Astrocyte (in vitro differentiated cells and primary cell): ENCODE measurements around the gene URI1. TPM values are rescaled to one million over a fixed set of nuclear protein-coding genes. Genes with fewer than 3 reads are reported as not detected.

Experiments
- DNase-seq: peaks from one replicate; pipeline ENCODE4 v3.0.0-alpha.2; 2010; ENCODE audit warnings: low read depth
- FAIRE-seq: peaks from 2 replicates; lab custom pipeline; 2011; peaks lifted over from hg19 to GRCh38; lab: Jason Lieb, UNC
- H2AFZ ChIP-seq: 2 replicates; pipeline ENCODE4 v1.6.0; 2012; ENCODE audit warnings: low read depth, low read length, inconsistent platforms
- H3K27ac ChIP-seq: 2 replicates; pipeline ENCODE4 v1.5.1; 2011; ENCODE audit warnings: low read depth, low read length, inconsistent platforms
- H3K27me3 ChIP-seq: 2 replicates; pipeline ENCODE4 v1.6.0; 2011; ENCODE audit warnings: low read length, inconsistent platforms; ENCODE audit not compliant: insufficient read depth
- H3K36me3 ChIP-seq: 2 replicates; pipeline ENCODE4 v1.5.1; 2011; ENCODE audit warnings: low read length, inconsistent platforms; ENCODE audit not compliant: insufficient read depth
- H3K4me1 ChIP-seq: 2 replicates; pipeline ENCODE4 v1.5.1; 2011; ENCODE audit warnings: low read length, inconsistent platforms; ENCODE audit not compliant: insufficient read depth
- H3K4me2 ChIP-seq: 2 replicates; pipeline ENCODE4 v1.6.0; 2012; ENCODE audit warnings: low read length, inconsistent platforms
- H3K4me3 ChIP-seq: 2 replicates; pipeline ENCODE4 v1.5.1; 2011; ENCODE audit warnings: low read depth, mild to moderate bottlenecking, low read length, inconsistent platforms; ENCODE audit not compliant: insufficient read depth
- H3K79me2 ChIP-seq: 2 replicates; pipeline ENCODE4 v1.6.0; 2012; ENCODE audit warnings: mild to moderate bottlenecking, low read length, inconsistent platforms; ENCODE audit not compliant: insufficient read depth
- H3K9ac ChIP-seq: 2 replicates; pipeline ENCODE4 v1.6.0; 2012; ENCODE audit warnings: mild to moderate bottlenecking, low read length, inconsistent platforms
- H3K9me3 ChIP-seq: 2 replicates; pipeline ENCODE4 v1.5.1; 2012; ENCODE audit warnings: low read depth, mild to moderate bottlenecking, low read length, inconsistent platforms; ENCODE audit not compliant: insufficient read depth
- H4K20me1 ChIP-seq: 2 replicates; pipeline ENCODE4 v1.6.0; 2012; ENCODE audit warnings: low read length, inconsistent platforms; ENCODE audit not compliant: insufficient read depth
- H3K27ac Mint-ChIP-seq: one replicate; pipeline ENCODE4 v1.8.0; 2021; ENCODE audit warnings: mild to moderate bottlenecking, mixed read lengths; ENCODE audit not compliant: unreplicated experiment
- H3K27me3 Mint-ChIP-seq: one replicate; pipeline ENCODE4 v1.8.0; 2021; ENCODE audit warnings: low read depth, mixed read lengths; ENCODE audit not compliant: unreplicated experiment
- H3K36me3 Mint-ChIP-seq: one replicate; pipeline ENCODE4 v1.8.0; 2021; ENCODE audit warnings: low read depth, mixed read lengths; ENCODE audit not compliant: unreplicated experiment
- H3K4me1 Mint-ChIP-seq: one replicate; pipeline ENCODE4 v1.8.0; 2021; ENCODE audit warnings: low read depth, mixed read lengths; ENCODE audit not compliant: unreplicated experiment
- H3K4me3 Mint-ChIP-seq: one replicate; pipeline ENCODE4 v1.8.0; 2021; ENCODE audit warnings: mild to moderate bottlenecking, moderate library complexity, mixed read lengths; ENCODE audit not compliant: unreplicated experiment
- H3K9me3 Mint-ChIP-seq: one replicate; pipeline ENCODE4 v1.8.0; 2021; ENCODE audit warnings: mild to moderate bottlenecking, mixed read lengths; ENCODE audit not compliant: unreplicated experiment
- EZH2 ChIP-seq: IDR thresholded peaks from 2 replicates; pipeline ENCODE4 v1.6.1; 2012; ENCODE audit warnings: mild to moderate bottlenecking, low read length, inconsistent platforms; ENCODE audit not compliant: insufficient read depth
- total RNA-seq: library from RNA; stranded (reverse); gene quantifications from 2 replicates; pipeline ENCODE4 v1.2.1, GENCODE V29; 2021
- TF ChIP-seq, protein P1 (sequence below): IDR thresholded peaks from 2 replicates; pipeline ENCODE4 v1.5.1; 2011; ENCODE audit warnings: low read depth, mild to moderate bottlenecking, inconsistent platforms, low read length, moderate library complexity; ENCODE audit not compliant: insufficient read depth

URI1 gene
- total RNA-seq, 1 donor from 2014 or later = 61.4 TPM

DNA sequence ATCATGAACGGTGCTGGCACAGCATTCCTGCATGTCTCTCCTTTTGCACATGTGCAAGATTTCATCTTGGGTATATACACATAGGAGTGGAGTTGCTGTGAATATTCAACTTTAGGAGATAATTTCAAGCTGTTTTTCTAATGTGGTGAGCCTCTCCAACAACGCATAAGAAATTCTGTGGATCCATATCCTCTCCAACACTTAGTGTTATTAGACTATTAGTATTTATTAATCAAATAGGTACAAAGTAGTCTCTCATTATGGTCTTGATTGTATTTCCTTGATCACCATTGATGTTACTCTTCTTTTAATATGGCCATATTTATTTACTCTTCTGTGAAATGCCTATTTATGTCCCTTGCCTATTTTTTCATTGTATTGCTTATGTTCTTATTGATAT, 114.5 kb downstream of the URI1 start:
- H3K4me1 ChIP-seq = no peaks in the 10 kb centered on the region
- TF ChIP-seq, protein P1, sequence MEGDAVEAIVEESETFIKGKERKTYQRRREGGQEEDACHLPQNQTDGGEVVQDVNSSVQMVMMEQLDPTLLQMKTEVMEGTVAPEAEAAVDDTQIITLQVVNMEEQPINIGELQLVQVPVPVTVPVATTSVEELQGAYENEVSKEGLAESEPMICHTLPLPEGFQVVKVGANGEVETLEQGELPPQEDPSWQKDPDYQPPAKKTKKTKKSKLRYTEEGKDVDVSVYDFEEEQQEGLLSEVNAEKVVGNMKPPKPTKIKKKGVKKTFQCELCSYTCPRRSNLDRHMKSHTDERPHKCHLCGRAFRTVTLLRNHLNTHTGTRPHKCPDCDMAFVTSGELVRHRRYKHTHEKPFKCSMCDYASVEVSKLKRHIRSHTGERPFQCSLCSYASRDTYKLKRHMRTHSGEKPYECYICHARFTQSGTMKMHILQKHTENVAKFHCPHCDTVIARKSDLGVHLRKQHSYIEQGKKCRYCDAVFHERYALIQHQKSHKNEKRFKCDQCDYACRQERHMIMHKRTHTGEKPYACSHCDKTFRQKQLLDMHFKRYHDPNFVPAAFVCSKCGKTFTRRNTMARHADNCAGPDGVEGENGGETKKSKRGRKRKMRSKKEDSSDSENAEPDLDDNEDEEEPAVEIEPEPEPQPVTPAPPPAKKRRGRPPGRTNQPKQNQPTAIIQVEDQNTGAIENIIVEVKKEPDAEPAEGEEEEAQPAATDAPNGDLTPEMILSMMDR = no peak
- no peak for TF ChIP-seq EZH2
- no peak overlapping the region for H2AFZ ChIP-seq
- Mint-ChIP-seq H3K36me3 (no peaks in the 10 kb centered on the region), H3K9me3 (peaks cover 1% of the 10 kb centered on the region), H3K27me3 (no peaks in the 10 kb centered on the region), H3K4me1 (no peaks in the 10 kb centered on the region), H3K4me3 (no peak overlapping the region), H3K27ac (no peak overlapping the region)
- no peaks in the 10 kb centered on the region for H3K36me3 ChIP-seq
- H3K27ac ChIP-seq = no peak overlapping the region
- no peak for DNase-seq
- no peak overlapping the region for H3K4me2 ChIP-seq
- H3K4me3 ChIP-seq = no peak overlapping the region
- no peaks in the 10 kb centered on the region for H4K20me1 ChIP-seq
- H3K9ac ChIP-seq = no peak overlapping the region
- FAIRE-seq = no peak
- no peaks in the 10 kb centered on the region for H3K27me3 ChIP-seq
- no peaks in the 10 kb centered on the region for H3K9me3 ChIP-seq
- H3K79me2 ChIP-seq = no peaks in the 10 kb centered on the region

DNA sequence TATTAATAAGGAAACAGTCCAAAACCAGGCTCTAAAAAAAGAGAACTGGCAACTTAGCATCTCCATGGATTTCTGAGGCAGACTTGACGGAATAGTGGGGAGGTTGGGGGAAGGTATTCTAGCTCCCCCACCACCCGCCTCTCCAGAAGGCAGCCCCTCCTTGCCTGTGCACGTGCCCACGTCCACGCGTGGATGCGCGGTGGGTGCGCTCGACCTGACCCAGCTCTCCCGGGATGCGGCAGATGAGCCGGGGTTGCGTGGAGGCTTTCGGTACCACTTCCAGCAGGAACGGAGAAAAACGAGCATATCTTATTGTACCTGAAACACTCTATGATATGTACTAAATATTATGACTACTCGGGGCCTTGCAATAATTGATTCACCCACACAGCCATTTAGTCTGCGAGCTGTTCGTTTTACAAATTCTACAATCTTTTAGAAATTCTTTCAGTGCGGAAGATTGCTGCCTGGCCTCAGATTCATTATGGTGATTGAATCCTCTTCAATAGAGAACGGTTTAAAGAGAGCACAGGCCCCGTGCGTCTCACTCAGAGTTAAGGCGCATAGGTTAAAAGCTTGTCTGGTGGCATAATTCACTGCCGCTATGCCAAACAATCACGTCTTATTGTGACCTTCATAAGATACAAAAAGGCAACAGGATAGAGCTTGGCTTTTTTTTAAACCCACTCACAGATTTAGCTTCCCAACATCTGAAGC, 117.9 kb downstream of the URI1 start:
- Mint-ChIP-seq H3K27me3 (peaks cover 11% of the 10 kb centered on the region), H3K36me3 (no peaks in the 10 kb centered on the region), H3K9me3 (peaks cover 1% of the 10 kb centered on the region), H3K4me1 (no peaks in the 10 kb centered on the region), H3K4me3 (no peak overlapping the region), H3K27ac (no peak overlapping the region)
- Histone ChIP-seq H3K4me1 (no peaks in the 10 kb centered on the region), H3K79me2 (no peaks in the 10 kb centered on the region), H2AFZ (no peak overlapping the region), H3K4me3 (no peak overlapping the region), H3K4me2 (no peak overlapping the region), H3K36me3 (no peaks in the 10 kb centered on the region), H4K20me1 (no peaks in the 10 kb centered on the region), H3K9me3 (no peaks in the 10 kb centered on the region), H3K27me3 (no peaks in the 10 kb centered on the region), H3K9ac (no peak overlapping the region), H3K27ac (no peak overlapping the region)
- DNase-seq (no peak), FAIRE-seq (no peak)
- TF ChIP-seq, protein P1 = no peak
- no peak for TF ChIP-seq EZH2

DNA sequence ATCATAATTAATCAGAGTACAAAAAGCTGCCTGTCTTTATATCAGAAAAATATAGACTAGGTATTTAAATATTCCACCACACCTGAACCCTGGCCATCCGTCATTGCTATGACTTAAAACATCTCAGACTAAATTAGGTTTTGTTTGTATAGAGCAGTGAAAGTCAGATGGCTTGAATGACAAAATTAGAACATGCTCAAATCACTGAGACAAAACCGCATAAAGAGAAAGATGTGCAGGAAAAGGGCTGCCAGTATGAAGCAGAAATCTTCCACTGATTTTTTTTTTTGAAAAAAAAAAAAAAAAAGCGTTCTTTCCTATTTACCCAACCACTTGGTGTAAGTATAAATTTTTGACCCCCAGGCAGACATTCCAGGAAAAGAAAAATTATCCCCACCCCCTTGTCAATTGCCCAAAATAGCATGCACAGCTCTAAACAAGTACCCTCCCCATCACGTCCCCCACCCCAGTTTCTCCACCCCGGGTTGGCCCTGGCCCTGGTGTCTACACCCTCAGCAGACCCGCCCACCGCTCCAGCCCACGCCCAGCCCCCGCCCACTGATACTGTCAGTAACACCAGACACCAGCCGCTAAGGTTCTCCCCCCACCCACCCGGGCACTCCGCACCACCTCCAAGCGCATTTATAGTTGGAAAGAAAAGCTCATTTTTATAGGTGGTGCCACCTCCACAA, 118.6 kb downstream of the URI1 start:
- H3K27ac ChIP-seq = no peak overlapping the region
- H3K4me1 Mint-ChIP-seq = no peaks in the 10 kb centered on the region
- H3K27ac Mint-ChIP-seq = no peak overlapping the region
- peaks cover 3% of the 10 kb centered on the region for H3K9me3 Mint-ChIP-seq
- H3K9me3 ChIP-seq = no peaks in the 10 kb centered on the region
- H3K36me3 ChIP-seq = no peaks in the 10 kb centered on the region
- DNase-seq (no peak), FAIRE-seq (no peak)
- H3K36me3 Mint-ChIP-seq = no peaks in the 10 kb centered on the region
- peaks cover 16% of the 10 kb centered on the region for H3K27me3 Mint-ChIP-seq
- no peak overlapping the region for H3K9ac ChIP-seq
- no peak overlapping the region for H2AFZ ChIP-seq
- H3K4me1 ChIP-seq = no peaks in the 10 kb centered on the region
- H3K4me3 Mint-ChIP-seq = no peak overlapping the region
- no peaks in the 10 kb centered on the region for H4K20me1 ChIP-seq
- no peak for TF ChIP-seq EZH2
- H3K79me2 ChIP-seq = no peaks in the 10 kb centered on the region
- no peak overlapping the region for H3K4me3 ChIP-seq
- no peak overlapping the region for H3K4me2 ChIP-seq
- no peaks in the 10 kb centered on the region for H3K27me3 ChIP-seq
